HG03108 (cell line): ENCODE data around the gene LRRC61.
A peak's percentile ranks its signal among the peaks of the same experiment; 100 is the strongest.
"Not testable (repeated sequence)": the region's sequence is repeated elsewhere in the genome, so short reads cannot be mapped to it uniquely, and the experiment has no call there.

Source experiments
- ATAC-seq: cut with Tn5 transposase; IDR thresholded peaks from one replicate; pipeline ENCODE4 v1.9.1; 2021; ENCODE audit warnings: moderate library complexity; ENCODE audit not compliant: unreplicated experiment

The LRRC61 gene, protein sequence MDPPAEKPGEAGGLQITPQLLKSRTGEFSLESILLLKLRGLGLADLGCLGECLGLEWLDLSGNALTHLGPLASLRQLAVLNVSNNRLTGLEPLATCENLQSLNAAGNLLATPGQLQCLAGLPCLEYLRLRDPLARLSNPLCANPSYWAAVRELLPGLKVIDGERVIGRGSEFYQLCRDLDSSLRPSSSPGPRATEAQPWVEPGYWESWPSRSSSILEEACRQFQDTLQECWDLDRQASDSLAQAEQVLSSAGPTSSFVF

DNA sequence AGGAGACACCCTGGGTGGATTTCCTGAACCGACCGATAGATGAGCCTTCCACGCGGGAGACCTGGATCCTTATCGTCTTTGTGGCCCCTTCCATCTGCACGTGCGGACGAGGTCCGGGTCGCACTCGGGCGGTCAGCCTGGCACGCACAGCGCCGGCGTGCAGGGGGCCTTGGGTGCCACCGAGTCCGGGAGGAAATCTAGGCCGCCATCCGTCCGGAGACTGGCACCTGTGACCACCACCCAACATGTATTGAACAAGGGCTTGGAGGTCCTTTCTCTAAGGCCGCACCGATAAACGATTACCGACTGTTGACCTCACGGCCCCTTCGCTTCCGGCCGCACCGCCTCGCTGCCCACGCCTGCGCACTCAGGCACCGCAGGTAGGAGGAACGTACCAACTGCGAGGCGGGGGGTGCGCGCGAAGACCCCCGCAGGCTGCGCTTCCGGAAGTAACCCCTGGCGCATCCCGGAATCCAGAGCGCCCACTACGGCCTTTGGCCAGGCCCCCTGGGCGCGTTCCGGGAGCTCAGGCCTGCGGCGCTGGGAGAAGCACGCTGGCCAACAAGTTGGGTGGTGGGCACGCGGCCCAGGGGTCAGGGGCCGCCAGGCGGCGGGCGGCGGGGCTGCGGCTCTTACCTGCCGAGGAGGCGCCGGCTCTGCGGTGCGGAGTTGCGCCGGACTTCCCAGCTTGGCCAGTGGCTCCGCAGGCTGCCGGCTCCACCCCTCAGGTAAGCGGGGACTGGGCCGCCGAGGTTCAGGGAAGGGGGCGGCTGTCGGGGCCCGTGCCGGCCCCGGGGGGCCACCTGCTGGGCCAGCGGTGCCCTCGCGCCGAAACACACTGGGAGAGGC is at the start of gene LRRC61, which contains the start of gene ACTR3C:
Gene LRRC61, plus strand, starts transcription at position 523 of the 849 bp plus-strand sequence. CDS start 13,507 bp downstream, outside the sequence.
Gene ACTR3C, minus strand, starts transcription at position 713 of the 849 bp plus-strand sequence. CDS start 28,249 bp downstream, outside the sequence.
- ATAC-seq = peak; percentile 55

DNA sequence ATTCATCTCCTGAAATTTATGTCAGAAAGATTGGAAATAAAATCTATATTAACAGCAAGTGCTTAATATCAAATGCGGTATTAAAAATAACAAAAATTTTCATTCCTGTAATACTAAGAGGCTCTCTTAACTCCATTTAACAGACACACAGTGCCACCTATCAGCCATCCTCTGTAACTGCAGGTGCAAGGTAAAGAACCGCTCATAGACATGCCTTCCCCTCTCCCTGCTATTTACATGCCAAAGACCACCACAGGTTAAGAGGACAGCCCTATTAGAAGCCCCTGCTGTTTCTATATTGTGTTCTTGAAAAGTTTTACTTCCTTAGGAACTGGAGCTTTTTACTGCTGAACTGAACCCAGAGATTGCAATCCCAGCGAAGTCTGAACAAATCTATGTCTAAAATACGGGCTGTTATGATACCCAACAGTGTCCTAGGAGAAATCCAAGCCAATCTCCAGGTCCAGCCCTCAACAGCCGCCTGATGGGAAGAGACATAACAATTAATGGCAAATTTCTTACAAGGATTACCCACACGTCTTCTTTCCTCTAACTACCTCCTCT is 46.9 kb upstream of the LRRC61 start:
- ATAC-seq = peak; percentile 59

GRCh38 chr7:150278383-150278782 is 44.8 kb upstream of the LRRC61 start:
- not testable (repeated sequence) for ATAC-seq

DNA sequence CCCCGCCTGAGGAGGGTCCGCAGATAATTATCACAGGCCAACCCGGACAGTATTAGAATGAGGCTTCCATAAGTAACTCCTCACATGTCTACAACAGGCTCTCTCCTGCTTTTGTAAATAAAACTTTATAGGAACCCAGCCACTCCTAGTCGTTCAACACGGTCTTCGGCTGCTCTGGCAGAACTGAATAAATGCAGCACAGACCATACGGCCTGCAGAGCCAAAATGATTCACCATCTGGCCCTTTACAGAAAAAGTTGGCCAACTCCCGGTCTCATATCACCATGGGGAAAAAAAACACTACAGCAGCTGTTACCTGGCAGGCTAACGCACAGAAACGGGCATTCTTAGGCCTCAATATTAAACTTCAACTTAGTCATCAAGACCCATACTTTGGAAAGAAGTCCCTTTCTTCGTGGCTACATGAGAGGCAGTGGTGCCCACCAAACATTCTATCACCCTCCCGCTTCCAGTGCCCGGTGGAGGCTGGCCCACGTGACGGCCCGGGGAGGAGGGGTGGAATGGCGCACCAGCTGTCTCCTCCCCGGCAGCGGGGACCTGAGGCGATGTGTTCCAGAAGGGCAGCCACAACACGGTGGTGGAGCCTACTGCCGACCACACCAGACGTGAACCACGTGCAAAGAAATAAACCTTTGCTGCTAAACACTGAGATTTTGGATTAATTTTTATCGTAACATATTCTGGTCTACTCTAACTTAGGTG is 41.3 kb upstream of the LRRC61 start:
- ATAC-seq = not testable (repeated sequence)

DNA sequence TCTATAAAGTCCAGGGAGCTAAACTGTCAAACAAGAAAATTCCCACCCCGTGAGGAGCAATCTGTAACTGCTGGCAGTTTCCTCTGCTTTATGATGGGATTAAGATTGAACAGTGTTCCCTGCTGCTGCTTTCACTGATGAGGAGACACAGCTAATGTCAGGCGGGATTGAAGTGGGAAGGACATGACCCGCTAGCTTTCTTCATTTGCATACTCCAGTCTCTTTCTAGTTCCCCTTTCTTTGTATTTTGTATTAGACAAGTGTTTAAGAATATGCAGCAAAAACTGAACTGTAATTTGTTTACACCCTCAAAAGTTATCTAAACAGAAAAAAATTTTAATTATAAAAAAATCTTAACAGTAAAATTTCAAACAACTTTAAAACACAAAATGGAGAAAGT is 40.0 kb upstream of the LRRC61 start:
- not testable (repeated sequence) for ATAC-seq

DNA sequence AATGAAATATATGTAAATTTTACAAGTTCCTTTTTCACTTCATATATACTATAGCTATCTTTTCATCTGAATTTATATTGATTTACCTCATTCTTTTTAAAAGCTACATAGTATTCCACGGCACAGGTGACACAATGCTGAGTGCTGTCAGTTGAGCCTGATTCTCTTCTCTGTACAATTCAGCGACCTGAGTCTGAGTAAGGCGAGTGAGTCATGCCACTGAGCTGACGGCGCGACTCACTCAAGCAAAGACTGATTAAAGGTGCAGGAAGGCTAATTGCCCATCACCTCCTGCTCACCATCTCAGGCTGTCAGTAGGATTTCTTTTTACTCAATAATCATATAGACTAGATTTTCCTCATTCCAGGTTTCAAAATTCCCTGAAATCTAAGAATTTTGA is 39.5 kb upstream of the LRRC61 start:
- ATAC-seq = not testable (repeated sequence)

GRCh38 chr7:150285849-150286754 is 37.1 kb upstream of the LRRC61 start:
- ATAC-seq = peak; percentile 60

- ATAC-seq = not testable (repeated sequence)
Measured at GRCh38 chr7:150287815-150288214, 35.3 kb upstream of the LRRC61 start.

- ATAC-seq = not testable (repeated sequence)
Measured at GRCh38 chr7:150288816-150289215, 34.3 kb upstream of the LRRC61 start.

DNA sequence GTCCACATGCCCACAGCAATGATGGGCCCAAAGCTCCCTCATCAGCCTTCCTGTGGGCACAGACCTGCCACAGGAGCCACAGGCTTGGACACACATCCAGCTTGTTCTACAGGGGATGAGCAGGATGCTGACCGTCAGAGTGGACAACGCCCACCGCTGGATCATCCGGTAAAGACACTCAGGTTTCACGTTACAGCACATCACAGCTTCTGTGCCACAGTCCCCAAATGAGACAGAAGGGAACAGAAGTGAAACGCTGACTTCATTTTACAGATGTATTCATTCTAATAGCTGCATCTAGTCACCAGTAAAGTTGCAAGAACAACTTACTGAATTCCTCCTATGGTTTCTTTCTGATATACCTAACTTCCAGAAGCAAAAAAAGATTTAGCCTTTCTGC is 32.8 kb upstream of the LRRC61 start:
- ATAC-seq = not testable (repeated sequence)

DNA sequence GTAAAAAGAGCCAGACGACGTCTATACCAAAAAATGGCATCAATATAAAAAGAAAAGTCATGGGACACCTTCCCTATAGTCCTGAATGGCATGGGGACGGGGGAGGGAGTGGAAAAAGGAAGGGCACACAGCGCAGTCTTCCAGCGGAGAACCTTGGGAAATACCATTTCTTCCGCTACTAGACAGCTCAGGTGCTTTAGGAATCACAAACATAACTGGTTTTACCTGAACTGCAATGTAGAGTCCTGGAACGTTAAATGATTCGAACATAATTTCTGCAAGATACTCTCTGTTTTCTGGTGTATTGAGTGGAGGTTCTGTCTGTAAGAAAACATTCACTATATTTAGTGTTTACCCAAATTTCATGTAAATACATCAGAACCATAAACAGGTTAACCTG is 28.1 kb upstream of the LRRC61 start:
- ATAC-seq = not testable (repeated sequence)

- not testable (repeated sequence) for ATAC-seq
Measured at GRCh38 chr7:150295614-150296013, 27.5 kb upstream of the LRRC61 start.

DNA sequence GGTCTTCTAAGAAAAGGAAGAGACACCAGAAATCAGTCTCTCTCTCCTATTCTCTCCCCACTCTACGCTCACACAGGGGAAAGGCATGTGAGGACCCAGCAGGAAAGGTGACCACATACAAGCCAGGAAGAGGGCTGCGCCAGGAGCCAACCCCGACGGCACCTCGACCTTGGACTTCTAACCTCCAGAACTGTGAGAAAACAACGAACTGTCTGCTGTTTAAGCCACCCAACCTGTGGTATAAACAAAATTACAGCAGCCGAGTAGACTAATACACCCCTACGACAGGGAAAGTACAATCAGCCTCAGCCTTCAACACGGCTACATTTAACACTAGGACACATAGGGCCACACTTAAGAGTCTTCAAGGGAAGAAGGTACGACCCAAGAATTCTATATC is 26.4 kb upstream of the LRRC61 start:
- ATAC-seq = not testable (repeated sequence)

GRCh38 chr7:150297978-150298377 is 25.2 kb upstream of the LRRC61 start:
- not testable (repeated sequence) for ATAC-seq

- ATAC-seq = not testable (repeated sequence)
Measured at GRCh38 chr7:150302908-150303310, 20.2 kb upstream of the LRRC61 start.

- ATAC-seq = not testable (repeated sequence)
Measured at GRCh38 chr7:150304499-150305258, 18.5 kb upstream of the LRRC61 start.

DNA sequence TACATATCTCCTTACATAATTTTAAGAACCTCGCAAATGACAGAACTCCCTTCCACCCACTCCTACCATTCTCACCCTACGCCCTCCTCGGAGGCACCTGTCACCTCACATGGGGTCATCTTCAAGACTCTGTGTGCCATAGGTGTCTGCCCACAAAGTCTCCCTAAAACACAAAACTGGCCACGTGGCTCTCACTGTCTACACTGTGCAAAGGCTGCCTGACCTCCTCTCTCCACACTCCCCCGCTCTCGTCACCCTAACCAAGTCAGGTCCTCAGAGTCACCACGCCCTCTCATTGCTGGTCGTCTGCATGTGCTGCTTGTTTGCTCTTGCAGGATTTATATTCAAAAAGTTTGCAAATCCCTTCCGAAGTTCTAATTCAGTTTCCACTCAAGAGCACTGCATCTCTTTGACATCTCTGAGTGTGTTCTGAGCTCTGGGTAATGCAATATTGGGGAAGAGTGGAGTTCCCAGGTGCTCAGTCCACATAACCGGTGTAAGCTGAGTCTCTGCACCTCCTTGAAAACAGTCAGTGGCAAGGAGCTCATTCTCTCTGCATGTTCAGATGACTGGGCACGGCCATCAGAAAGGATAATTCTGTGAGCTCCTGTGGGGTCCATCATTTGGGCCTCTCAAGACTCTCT is 17.8 kb upstream of the LRRC61 start:
- not testable (repeated sequence) for ATAC-seq

DNA sequence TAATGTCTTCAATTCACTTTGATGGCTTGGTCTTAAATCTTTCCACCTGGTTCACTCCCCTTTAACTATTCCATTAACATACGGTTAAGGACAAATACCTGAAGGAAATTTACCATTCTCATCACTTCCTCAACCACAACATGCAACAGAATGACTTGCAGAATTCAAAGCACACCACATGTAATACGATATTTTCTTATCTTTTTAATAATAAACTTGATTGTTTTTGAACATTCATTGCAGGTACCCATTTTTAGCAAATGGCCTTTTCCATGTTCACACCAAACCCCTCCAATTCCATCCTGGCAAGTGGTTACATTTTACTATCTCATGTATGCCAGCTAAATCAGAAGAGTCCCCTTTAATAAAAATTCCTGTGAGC is 17.3 kb upstream of the LRRC61 start:
- ATAC-seq = not testable (repeated sequence)

DNA sequence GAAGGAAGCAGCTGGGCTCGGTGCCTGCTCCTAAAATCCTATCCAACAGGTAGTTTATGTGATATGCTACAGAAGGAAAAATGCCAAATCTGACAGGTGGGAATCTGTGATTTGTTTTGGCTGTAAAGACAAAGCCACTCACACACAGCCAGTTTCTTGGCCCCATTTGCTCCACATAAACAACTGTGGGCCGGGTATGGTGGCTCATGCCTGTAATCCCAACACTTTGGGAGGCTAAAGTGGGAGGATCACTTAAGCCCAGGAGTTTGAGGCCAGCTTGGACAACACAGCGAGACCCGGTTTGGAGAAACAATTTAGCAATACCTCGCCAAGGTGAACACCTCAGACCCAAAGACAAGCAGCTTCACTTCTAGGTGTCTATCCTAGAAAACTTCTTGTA is 16.8 kb upstream of the LRRC61 start:
- ATAC-seq = not testable (repeated sequence)
